Fibroblast of lung (primary cell): Measurements from ENCODE around the gene DNHD1. TPM values are rescaled to one million over a fixed set of nuclear protein-coding genes. Genes with fewer than 3 reads are reported as not detected.

ENCODE experiments used
- DNase-seq, 2 donors: peaks; one replicate each; pipeline versions ENCODE4 v3.0.0 to v3.0.0-alpha.2; 2010; ENCODE audit warnings: low read depth in 2 of 2
- H2AFZ ChIP-seq: 2 replicates; pipeline ENCODE4 v1.5.1; 2012; ENCODE audit warnings: low read length, control low read depth, inconsistent platforms
- H3K27ac ChIP-seq: 2 replicates; pipeline ENCODE4 v1.5.1; 2011; ENCODE audit warnings: low read length, control low read depth; ENCODE audit not compliant: insufficient read depth
- H3K27me3 ChIP-seq: 2 replicates; pipeline ENCODE4 v1.5.1; 2011; ENCODE audit warnings: mild to moderate bottlenecking, low read length; ENCODE audit not compliant: control insufficient read depth, insufficient read depth
- H3K36me3 ChIP-seq: 2 replicates; pipeline ENCODE4 v1.5.1; 2011; ENCODE audit warnings: low read length; ENCODE audit not compliant: control insufficient read depth, insufficient read depth
- H3K4me1 ChIP-seq: 2 replicates; pipeline ENCODE4 v1.5.1; 2011; ENCODE audit warnings: low read length; ENCODE audit not compliant: control insufficient read depth, insufficient read depth; ENCODE audit errors: extremely low read depth
- H3K4me2 ChIP-seq: 2 replicates; pipeline ENCODE4 v1.5.1; 2011; ENCODE audit warnings: low read length, control low read depth; ENCODE audit not compliant: insufficient read depth; ENCODE audit errors: extremely low read depth
- H3K4me3 ChIP-seq, 4 experiments: fragments of 200-600 bp in 1 of 4; sonication (generic) in 1 of 4; replicated peaks in 1 of 4; 2 replicates each; pipeline ENCODE4 v1.5.1; 2011 to 2016; ENCODE audit warnings: low read length in 4 of 4, low read depth in 3 of 4, mild to moderate bottlenecking in 3 of 4, control low read depth in 2 of 4, inconsistent platforms in 1 of 4, mixed read lengths in 1 of 4; ENCODE audit not compliant: insufficient read depth in 1 of 4; ENCODE audit errors: control extremely low read depth in 1 of 4
- H3K79me2 ChIP-seq: 2 replicates; pipeline ENCODE4 v1.5.1; 2012; ENCODE audit warnings: mild to moderate bottlenecking, low read length, inconsistent platforms; ENCODE audit not compliant: control insufficient read depth, insufficient read depth
- H3K9ac ChIP-seq: 2 replicates; pipeline ENCODE4 v1.5.1; 2011; ENCODE audit warnings: mild to moderate bottlenecking, low read length, control low read depth; ENCODE audit not compliant: insufficient read depth
- H3K9me3 ChIP-seq: 2 replicates; pipeline ENCODE4 v1.5.1; 2012; ENCODE audit warnings: low read depth, low read length; ENCODE audit not compliant: control insufficient read depth, insufficient read depth
- H4K20me1 ChIP-seq: 2 replicates; pipeline ENCODE4 v1.5.1; 2011; ENCODE audit warnings: low read length; ENCODE audit not compliant: control insufficient read depth, insufficient read depth; ENCODE audit errors: extremely low read depth
- EZH2 ChIP-seq: IDR thresholded peaks from 2 replicates; pipeline ENCODE4 v1.5.1; 2012; ENCODE audit warnings: low read length, control low read depth, mild to moderate bottlenecking; ENCODE audit errors: missing control alignments
- polyA plus RNA-seq, 2 donors: library from polyadenylated mRNA; depleted of rRNA in 1 of 2; stranded (reverse) in 1 of 2; unstranded in 1 of 2; fragments of >200 nt; gene quantifications; 2 replicates each; pipeline ENCODE4 v1.2.1, GENCODE V29; 2011 to 2012; ENCODE audit warnings: missing spikeins in 1 of 2
- total RNA-seq: library from RNA; depleted of rRNA; stranded (reverse); fragments of >200 nt; gene quantifications from 2 replicates; pipeline ENCODE4 v1.2.1, GENCODE V29; 2014
- TF ChIP-seq, protein P1 (sequence below), 2 donors: IDR thresholded peaks in 1 of 2; conservative IDR thresholded peaks in 1 of 2; 1 replicate in 1 of 2; 2 replicates in 1 of 2; pipeline ENCODE4 v1.5.1; 2011 to 2012; ENCODE audit warnings: low read length in 2 of 2, control low read depth in 1 of 2, inconsistent platforms in 1 of 2, low read depth in 1 of 2, mild to moderate bottlenecking in 1 of 2

DNHD1 gene
- total and polyA plus RNA-seq, 2 donors (not counting 1 experiment from before 2014, with no cell fraction given), result 2.2 to 14.7 TPM

DNA sequence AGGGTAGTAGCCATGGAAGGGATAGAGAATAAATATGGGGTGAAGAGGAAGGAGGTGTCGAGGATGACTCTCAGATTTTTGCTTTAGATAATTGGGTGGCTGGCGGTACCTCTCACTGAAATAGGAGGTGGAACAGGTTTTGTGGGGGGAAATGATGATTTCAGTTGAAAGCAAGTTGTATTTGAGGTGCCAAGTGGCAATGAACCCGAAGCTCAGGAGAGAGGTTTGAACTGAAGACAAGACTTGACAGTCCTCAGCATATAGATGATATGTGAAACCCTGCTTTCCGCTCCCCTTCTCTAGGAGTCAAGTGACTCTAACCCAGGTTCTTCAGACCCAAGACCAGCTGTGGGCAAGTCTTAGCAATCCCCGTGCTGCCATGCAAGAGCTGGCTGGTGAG is 72.6 kb downstream of the DNHD1 start:
- Histone ChIP-seq H3K4me2 (no peak overlapping the region), H2AFZ (no peak overlapping the region), H3K79me2 (no peaks in the 10 kb centered on the region), H3K4me3 (no peak overlapping the region), H3K36me3 (no peaks in the 10 kb centered on the region), H4K20me1 (no peaks in the 10 kb centered on the region), H3K4me1 (peaks cover 7% of the 10 kb centered on the region), H3K27me3 (no peaks in the 10 kb centered on the region), H3K9me3 (no peaks in the 10 kb centered on the region), H3K27ac (no peak overlapping the region), H3K9ac (no peak overlapping the region)
- TF ChIP-seq EZH2, result no peak
- TF ChIP-seq, protein P1, sequence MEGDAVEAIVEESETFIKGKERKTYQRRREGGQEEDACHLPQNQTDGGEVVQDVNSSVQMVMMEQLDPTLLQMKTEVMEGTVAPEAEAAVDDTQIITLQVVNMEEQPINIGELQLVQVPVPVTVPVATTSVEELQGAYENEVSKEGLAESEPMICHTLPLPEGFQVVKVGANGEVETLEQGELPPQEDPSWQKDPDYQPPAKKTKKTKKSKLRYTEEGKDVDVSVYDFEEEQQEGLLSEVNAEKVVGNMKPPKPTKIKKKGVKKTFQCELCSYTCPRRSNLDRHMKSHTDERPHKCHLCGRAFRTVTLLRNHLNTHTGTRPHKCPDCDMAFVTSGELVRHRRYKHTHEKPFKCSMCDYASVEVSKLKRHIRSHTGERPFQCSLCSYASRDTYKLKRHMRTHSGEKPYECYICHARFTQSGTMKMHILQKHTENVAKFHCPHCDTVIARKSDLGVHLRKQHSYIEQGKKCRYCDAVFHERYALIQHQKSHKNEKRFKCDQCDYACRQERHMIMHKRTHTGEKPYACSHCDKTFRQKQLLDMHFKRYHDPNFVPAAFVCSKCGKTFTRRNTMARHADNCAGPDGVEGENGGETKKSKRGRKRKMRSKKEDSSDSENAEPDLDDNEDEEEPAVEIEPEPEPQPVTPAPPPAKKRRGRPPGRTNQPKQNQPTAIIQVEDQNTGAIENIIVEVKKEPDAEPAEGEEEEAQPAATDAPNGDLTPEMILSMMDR (conservative IDR thresholded peaks at IDR 0.05 in 1 of 2, IDR thresholded peaks at IDR 0.05 in 1 of 2; ENCODE audit: low read depth in 1 of 2, low read length in 2 of 2), result no peak
- no peak for DNase-seq

DNA sequence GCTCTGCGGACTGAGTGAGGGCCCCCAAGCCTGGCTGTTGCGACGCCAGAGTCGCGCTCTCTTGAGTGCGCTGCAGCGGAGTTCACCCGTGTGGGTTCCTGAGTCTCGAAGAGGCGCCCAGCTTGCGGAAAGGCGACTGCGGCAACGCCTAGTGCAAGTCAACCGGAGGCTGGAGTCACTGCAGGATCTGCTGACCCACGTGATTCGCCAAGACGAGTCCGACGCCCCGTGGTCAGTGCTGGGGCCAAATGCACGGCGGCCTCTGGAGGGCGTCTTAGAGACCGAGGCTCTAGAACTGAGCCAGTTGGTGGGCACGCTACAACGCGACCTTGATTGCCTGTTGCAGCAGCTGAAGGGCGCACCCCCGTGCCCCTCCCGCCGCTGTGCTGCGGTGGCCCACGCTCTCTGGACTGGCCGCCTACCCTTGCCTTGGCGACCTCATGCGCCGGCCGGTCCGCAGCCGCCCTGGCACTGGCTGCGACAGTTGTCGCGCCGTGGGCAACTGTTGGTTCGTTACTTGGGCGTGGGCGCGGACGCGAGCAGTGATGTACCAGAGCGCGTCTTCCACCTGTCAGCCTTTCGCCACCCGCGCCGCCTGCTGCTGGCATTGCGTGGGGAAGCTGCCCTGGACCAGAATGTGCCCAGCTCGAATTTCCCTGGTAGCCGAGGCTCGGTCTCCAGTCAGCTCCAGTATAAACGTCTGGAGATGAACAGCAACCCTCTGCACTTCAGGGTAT is 73.8 kb downstream of the DNHD1 start:
- TF ChIP-seq, protein P1 (conservative IDR thresholded peaks at IDR 0.05 in 1 of 2, IDR thresholded peaks at IDR 0.05 in 1 of 2; ENCODE audit: low read depth in 1 of 2, low read length in 2 of 2), result no peak
- TF ChIP-seq EZH2, result no peak
- Histone ChIP-seq H3K4me2 (no peak overlapping the region), H3K4me1 (peaks cover 7% of the 10 kb centered on the region), H3K9me3 (no peaks in the 10 kb centered on the region), H3K27ac (no peak overlapping the region), H3K27me3 (no peaks in the 10 kb centered on the region), H3K4me3 (no peak overlapping the region), H4K20me1 (no peaks in the 10 kb centered on the region), H2AFZ (no peak overlapping the region), H3K9ac (no peak overlapping the region), H3K79me2 (no peaks in the 10 kb centered on the region), H3K36me3 (no peaks in the 10 kb centered on the region)
- no peak for DNase-seq

DNA sequence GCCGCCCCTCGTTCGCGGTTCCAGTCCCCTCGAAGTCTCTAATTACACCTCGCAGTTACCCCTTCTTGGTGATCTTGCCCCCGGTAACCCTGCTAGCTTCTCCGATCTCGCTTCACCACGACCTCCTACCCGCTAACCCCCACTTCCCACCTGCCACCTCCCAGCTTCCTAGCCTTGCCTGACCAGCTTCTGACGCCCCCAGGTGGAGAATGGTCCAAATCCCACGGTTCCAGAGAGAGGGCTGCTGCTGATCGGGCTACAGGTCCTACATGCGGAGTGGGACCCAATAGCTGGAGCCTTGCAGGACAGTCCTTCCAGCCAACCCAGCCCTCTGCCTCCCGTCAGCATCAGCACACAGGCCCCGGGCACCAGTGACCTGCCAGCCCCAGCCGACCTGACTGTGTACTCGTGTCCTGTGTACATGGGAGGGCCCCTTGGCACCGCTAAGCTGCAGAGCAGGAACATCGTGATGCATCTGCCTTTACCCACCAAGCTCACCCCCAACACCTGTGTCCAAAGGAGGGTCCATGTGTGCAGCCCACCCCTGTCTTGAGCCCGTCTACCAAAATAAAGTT is 74.4 kb downstream of the DNHD1 start:
- no peaks in the 10 kb centered on the region for H4K20me1 ChIP-seq
- H3K4me1 ChIP-seq, result peaks cover 7% of the 10 kb centered on the region
- H3K4me2 ChIP-seq, result no peak overlapping the region
- no peaks in the 10 kb centered on the region for H3K36me3 ChIP-seq
- H2AFZ ChIP-seq, result no peak overlapping the region
- TF ChIP-seq, protein P1 (conservative IDR thresholded peaks at IDR 0.05 in 1 of 2, IDR thresholded peaks at IDR 0.05 in 1 of 2; ENCODE audit: low read depth in 1 of 2, low read length in 2 of 2), result no peak
- no peaks in the 10 kb centered on the region for H3K79me2 ChIP-seq
- no peaks in the 10 kb centered on the region for H3K9me3 ChIP-seq
- no peak for DNase-seq
- H3K27me3 ChIP-seq, result no peaks in the 10 kb centered on the region
- no peak overlapping the region for H3K9ac ChIP-seq
- H3K27ac ChIP-seq, result no peak overlapping the region
- H3K4me3 ChIP-seq, result no peak overlapping the region
